ENCODE results near the gene L3MBTL4. TPM values are rescaled to one million over a fixed set of nuclear protein-coding genes. Genes with fewer than 3 reads are reported as not detected.

L3MBTL4 gene
- total and polyA plus RNA-seq, 7 donors: 0.04 to 1.3 (median 0.22) TPM

DNA sequence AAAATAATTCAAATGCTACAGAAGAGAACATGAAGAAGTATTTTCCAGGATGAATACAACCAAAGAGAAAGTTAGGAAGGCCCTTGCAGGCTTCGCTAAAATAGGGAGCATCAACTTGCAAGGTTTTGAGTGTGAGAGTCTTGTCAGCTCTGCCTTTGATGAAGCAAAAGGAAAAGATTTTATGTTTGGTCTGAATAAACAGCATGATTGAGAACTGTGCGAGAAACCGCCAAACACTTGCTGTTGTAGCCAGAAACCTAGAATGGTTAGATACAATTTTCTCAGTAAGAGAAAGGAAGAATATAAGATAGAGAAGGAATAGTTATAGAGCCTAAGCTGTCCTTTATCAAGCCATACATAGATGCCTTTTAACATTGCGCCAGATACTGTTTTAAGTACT lies 163.6 kb downstream of the L3MBTL4 start:
- TF ChIP-seq, protein P1, sequence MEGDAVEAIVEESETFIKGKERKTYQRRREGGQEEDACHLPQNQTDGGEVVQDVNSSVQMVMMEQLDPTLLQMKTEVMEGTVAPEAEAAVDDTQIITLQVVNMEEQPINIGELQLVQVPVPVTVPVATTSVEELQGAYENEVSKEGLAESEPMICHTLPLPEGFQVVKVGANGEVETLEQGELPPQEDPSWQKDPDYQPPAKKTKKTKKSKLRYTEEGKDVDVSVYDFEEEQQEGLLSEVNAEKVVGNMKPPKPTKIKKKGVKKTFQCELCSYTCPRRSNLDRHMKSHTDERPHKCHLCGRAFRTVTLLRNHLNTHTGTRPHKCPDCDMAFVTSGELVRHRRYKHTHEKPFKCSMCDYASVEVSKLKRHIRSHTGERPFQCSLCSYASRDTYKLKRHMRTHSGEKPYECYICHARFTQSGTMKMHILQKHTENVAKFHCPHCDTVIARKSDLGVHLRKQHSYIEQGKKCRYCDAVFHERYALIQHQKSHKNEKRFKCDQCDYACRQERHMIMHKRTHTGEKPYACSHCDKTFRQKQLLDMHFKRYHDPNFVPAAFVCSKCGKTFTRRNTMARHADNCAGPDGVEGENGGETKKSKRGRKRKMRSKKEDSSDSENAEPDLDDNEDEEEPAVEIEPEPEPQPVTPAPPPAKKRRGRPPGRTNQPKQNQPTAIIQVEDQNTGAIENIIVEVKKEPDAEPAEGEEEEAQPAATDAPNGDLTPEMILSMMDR (IDR thresholded peaks at IDR 0.05): no peak
- no peak overlapping the region for H3K27ac ChIP-seq
- H3K27me3 ChIP-seq (ENCODE audit: insufficient read depth in 3 of 3, low read length in 2 of 3): no peaks in the 10 kb centered on the region
- DNase-seq (no peak), ATAC-seq (no peak)
- intact Hi-C loops (cut with DNase I): no loop called here
- H3K36me3 ChIP-seq (ENCODE audit: insufficient read depth in 1 of 2, low read depth in 1 of 2): no peaks in the 10 kb centered on the region
- WGBS, 3 donors: 95 to 98% (median 98%) methylated on average over 4 of the region's 4 CpGs
- no peak overlapping the region for H3K4me3 ChIP-seq
- no peaks in the 10 kb centered on the region for H3K9me3 ChIP-seq
- no peaks in the 10 kb centered on the region for H3K4me1 ChIP-seq

DNA sequence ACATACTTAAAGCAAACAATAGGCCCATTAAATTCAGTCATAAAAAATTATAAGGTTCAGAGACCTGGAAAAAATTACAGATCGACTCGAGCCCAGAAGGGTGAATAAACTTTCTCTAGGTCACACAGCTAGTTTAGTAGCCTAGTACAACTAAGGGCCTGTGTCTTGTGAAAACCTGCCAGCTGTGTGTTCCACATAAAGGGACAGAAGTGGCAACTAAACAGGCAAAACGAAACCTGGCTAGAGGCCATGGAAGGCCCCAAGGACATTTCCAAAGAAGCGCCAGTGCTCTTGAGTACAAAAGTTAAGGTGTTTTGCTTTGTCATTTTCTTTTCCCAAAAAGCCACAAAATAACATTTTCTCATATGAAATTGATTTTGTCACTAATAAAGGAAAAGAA lies 164.9 kb downstream of the L3MBTL4 start:
- Histone ChIP-seq H3K9me3 (no peaks in the 10 kb centered on the region), H3K36me3 (ENCODE audit: insufficient read depth in 1 of 2, low read depth in 1 of 2) (no peaks in the 10 kb centered on the region), H3K27ac (no peak overlapping the region), H3K27me3 (ENCODE audit: insufficient read depth in 3 of 3, low read length in 2 of 3) (no peaks in the 10 kb centered on the region), H3K4me1 (no peaks in the 10 kb centered on the region), H3K4me3 (no peak overlapping the region)
- TF ChIP-seq, protein P1 (IDR thresholded peaks at IDR 0.05): no peak
- intact Hi-C loops (cut with DNase I): no loop called here
- DNase-seq (no peak), ATAC-seq (no peak)
- WGBS, 3 donors: 38 to 60% (median 39%) methylated on average over 4 of the region's 4 CpGs

DNA sequence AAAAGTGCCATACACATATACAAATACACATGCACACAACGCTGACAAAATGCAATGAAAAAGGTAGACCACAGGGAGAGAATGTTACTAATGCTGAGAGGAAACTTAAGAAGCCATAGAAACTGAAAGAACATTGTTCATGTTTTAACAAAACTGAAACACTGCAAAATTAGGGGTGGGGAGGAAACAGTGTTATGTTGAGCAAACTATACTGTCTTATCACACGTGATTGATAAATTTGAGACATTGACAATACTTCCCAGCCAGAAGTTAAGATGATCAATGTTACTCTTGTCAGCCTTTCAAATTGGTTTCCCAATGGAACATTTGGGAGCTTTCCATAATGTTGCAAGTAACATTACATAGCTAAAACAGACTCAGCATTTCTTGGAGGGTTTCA lies 165.5 kb downstream of the L3MBTL4 start:
- intact Hi-C loops (cut with DNase I): no loop called here
- Histone ChIP-seq H3K27me3 (ENCODE audit: insufficient read depth in 3 of 3, low read length in 2 of 3) (no peaks in the 10 kb centered on the region), H3K9me3 (no peaks in the 10 kb centered on the region), H3K27ac (no peak overlapping the region), H3K4me3 (no peak overlapping the region), H3K4me1 (no peaks in the 10 kb centered on the region), H3K36me3 (ENCODE audit: insufficient read depth in 1 of 2, low read depth in 1 of 2) (no peaks in the 10 kb centered on the region)
- DNase-seq: no peak
- TF ChIP-seq, protein P1 (IDR thresholded peaks at IDR 0.05): no peak
- WGBS, 3 donors: 68 to 74% (median 72%) methylated on average over 2 of the region's 2 CpGs
- ATAC-seq: no peak

DNA sequence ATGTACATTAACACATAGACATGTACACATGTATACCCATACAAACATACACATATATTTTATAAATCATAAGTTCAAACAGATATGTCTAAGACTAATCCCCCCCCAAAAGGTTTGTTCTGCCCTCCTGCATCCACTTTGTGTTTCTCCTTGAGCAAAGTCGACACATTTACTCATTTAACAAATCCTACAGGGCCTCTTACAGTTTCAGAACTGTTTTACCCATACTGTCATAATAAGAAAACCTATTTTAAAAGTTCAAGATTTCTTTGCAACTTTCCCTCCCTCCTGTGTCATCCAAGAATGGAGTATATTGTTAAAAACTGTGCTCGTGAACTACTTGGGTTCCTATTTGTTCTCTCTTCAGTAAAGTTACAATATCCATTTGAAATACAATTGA lies 166.7 kb downstream of the L3MBTL4 start:
- no peak overlapping the region for H3K4me3 ChIP-seq
- no peak overlapping the region for H3K27ac ChIP-seq
- intact Hi-C loops (cut with DNase I): no loop called here
- no peaks in the 10 kb centered on the region for H3K4me1 ChIP-seq
- no peaks in the 10 kb centered on the region for H3K36me3 ChIP-seq (ENCODE audit: insufficient read depth in 1 of 2, low read depth in 1 of 2)
- DNase-seq (no peak), ATAC-seq (no peak)
- TF ChIP-seq, protein P1 (IDR thresholded peaks at IDR 0.05): no peak
- 92 to 95% (median 92%) methylated on average over 2 of the region's 2 CpGs for WGBS, 3 donors
- no peaks in the 10 kb centered on the region for H3K27me3 ChIP-seq (ENCODE audit: insufficient read depth in 3 of 3, low read length in 2 of 3)
- no peaks in the 10 kb centered on the region for H3K9me3 ChIP-seq

DNA sequence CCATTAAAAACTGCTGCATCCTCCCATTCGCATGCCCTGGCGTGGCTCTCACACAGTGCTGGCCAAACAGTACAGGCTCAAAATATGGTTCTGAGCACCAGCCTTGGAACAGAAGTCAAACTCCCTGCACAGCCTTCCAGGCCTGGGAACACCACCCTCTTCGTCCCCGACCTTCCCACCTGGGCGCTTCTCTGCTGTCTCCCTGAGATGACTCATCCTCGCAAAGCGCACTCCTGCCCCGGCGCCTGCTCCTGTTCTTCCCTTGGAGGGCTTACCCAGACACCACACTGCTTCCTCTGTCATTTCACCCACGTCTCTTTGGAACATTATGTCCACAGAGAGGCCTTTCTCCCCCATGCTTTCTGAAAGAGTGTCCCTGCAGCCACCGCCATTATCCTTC lies 172.7 kb downstream of the L3MBTL4 start:
- no peaks in the 10 kb centered on the region for H3K36me3 ChIP-seq (ENCODE audit: insufficient read depth in 1 of 2, low read depth in 1 of 2)
- 96 to 98% (median 96%) methylated on average over 11 of the region's 11 CpGs for WGBS, 3 donors
- no peak for DNase-seq
- ATAC-seq: no peak
- H3K4me1 ChIP-seq: no peaks in the 10 kb centered on the region
- H3K27me3 ChIP-seq (ENCODE audit: insufficient read depth in 3 of 3, low read length in 2 of 3): no peaks in the 10 kb centered on the region
- intact Hi-C loops (cut with DNase I): no loop called here
- no peaks in the 10 kb centered on the region for H3K9me3 ChIP-seq
- TF ChIP-seq, protein P1 (IDR thresholded peaks at IDR 0.05): no peak
- no peak overlapping the region for H3K27ac ChIP-seq
- no peak overlapping the region for H3K4me3 ChIP-seq
